Measurements from ENCODE around the gene SAMD11.

The SAMD11 gene

GRCh38 chr1:933603-933940 is 9.8 kb downstream of the SAMD11 start:
- H3K27me3 ChIP-seq (ENCODE audit: control insufficient read depth, low read length), result peaks cover 9% of the 10 kb centered on the region; the same call in 1 of the 2 replicates
- no peak overlapping the region for H3K4me3 ChIP-seq (ENCODE audit: low read length)
- 0 out of 2 replicates have a peak, but pooled peaks cover 3% of the 10 kb centered on the region for H3F3A ChIP-seq (ENCODE audit: control insufficient read depth, insufficient read depth)
- no peaks in the 10 kb centered on the region for H4K20me1 ChIP-seq (ENCODE audit: control insufficient read depth, insufficient read depth, low read depth, low read length)
- H3K36me3 ChIP-seq (ENCODE audit: control insufficient read depth, low read length), result no peaks in the 10 kb centered on the region
- no peak overlapping the region for H3K4me2 ChIP-seq (ENCODE audit: low read length)
- H3K4me1 ChIP-seq (ENCODE audit: control insufficient read depth, low read length), result peaks cover 7% of the 10 kb centered on the region; the same call in 1 of the 2 replicates
- no peak overlapping the region for H3K27ac ChIP-seq (ENCODE audit: low read depth, low read length)
- no peaks in the 10 kb centered on the region for H3K9me2 ChIP-seq (replicated peaks; ENCODE audit: control insufficient read depth, low read length)
- no peak for TF ChIP-seq EZH2phosphoT487 (IDR thresholded peaks at IDR 0.05; ENCODE audit: borderline replicate concordance, low read length)
- TF ChIP-seq CTCF (IDR thresholded peaks at IDR 0.05; ENCODE audit: low read depth, low read length, poor library complexity, severe bottlenecking), result no peak
- no peaks in the 10 kb centered on the region for H3K79me2 ChIP-seq (ENCODE audit: control insufficient read depth, low read length)
- H3K9me3 ChIP-seq (ENCODE audit: control insufficient read depth, insufficient read depth, low read length), result no peaks in the 10 kb centered on the region

GRCh38 chr1:934991-935750 is 11.4 kb downstream of the SAMD11 start:
- Histone ChIP-seq H3F3A (ENCODE audit: control insufficient read depth, insufficient read depth) (0 out of 2 replicates have a peak, but pooled peaks cover 3% of the 10 kb centered on the region), H4K20me1 (ENCODE audit: control insufficient read depth, insufficient read depth, low read depth, low read length) (no peaks in the 10 kb centered on the region), H3K4me1 (ENCODE audit: control insufficient read depth, low read length) (peaks cover 10% of the 10 kb centered on the region), H3K27ac (ENCODE audit: low read depth, low read length) (no peak overlapping the region), H3K9me2 (replicated peaks; ENCODE audit: control insufficient read depth, low read length) (no peaks in the 10 kb centered on the region), H3K4me3 (ENCODE audit: low read length) (no peak overlapping the region), H3K36me3 (ENCODE audit: control insufficient read depth, low read length) (no peaks in the 10 kb centered on the region), H3K79me2 (ENCODE audit: control insufficient read depth, low read length) (no peaks in the 10 kb centered on the region), H3K27me3 (ENCODE audit: control insufficient read depth, low read length) (peaks cover 23% of the 10 kb centered on the region), H3K4me2 (ENCODE audit: low read length) (no peak overlapping the region), H3K9me3 (ENCODE audit: control insufficient read depth, insufficient read depth, low read length) (no peaks in the 10 kb centered on the region)
- TF ChIP-seq CTCF (IDR thresholded peaks at IDR 0.05; ENCODE audit: low read depth, low read length, poor library complexity, severe bottlenecking), result no peak

- no peak for TF ChIP-seq CTCF (IDR thresholded peaks at IDR 0.05; ENCODE audit: low read depth, low read length, poor library complexity, severe bottlenecking)
- TF ChIP-seq EZH2phosphoT487 (IDR thresholded peaks at IDR 0.05; ENCODE audit: borderline replicate concordance, low read length), result no peak
- Histone ChIP-seq H3F3A (ENCODE audit: control insufficient read depth, insufficient read depth) (0 out of 2 replicates have a peak, but pooled peaks cover 3% of the 10 kb centered on the region), H3K27me3 (ENCODE audit: control insufficient read depth, low read length) (peaks cover 29% of the 10 kb centered on the region), H3K4me3 (ENCODE audit: low read length) (no peak overlapping the region), H4K20me1 (ENCODE audit: control insufficient read depth, insufficient read depth, low read depth, low read length) (peaks cover 3% of the 10 kb centered on the region; the same call in 1 of the 2 replicates), H3K36me3 (ENCODE audit: control insufficient read depth, low read length) (no peaks in the 10 kb centered on the region), H3K79me2 (ENCODE audit: control insufficient read depth, low read length) (no peaks in the 10 kb centered on the region), H3K27ac (ENCODE audit: low read depth, low read length) (no peak overlapping the region), H3K4me2 (ENCODE audit: low read length) (no peak overlapping the region), H3K9me2 (replicated peaks; ENCODE audit: control insufficient read depth, low read length) (no peaks in the 10 kb centered on the region), H3K9me3 (ENCODE audit: control insufficient read depth, insufficient read depth, low read length) (no peaks in the 10 kb centered on the region), H3K4me1 (ENCODE audit: control insufficient read depth, low read length) (peaks cover 16% of the 10 kb centered on the region)
Observed at GRCh38 chr1:935751-936231, 12.1 kb downstream of the SAMD11 start.
